NK-92 (cell line): ENCODE measurements around the gene PATE3.

Experiments
- DNase-seq: peaks from one replicate; lab custom pipeline; 2025; ENCODE audit not compliant: unreplicated experiment; lab: John Stamatoyannopoulos, UW

PATE3 gene

GRCh38 chr11:125787827-125788226 lies at the start of gene PATE3:
PATE3 (plus strand) TSS chr11:125788127; CDS start chr11:125788152, 25 bp downstream.
- no peak for DNase-seq

GRCh38 chr11:125740617-125741016 lies 47.3 kb upstream of the PATE3 start:
- no peak for DNase-seq

GRCh38 chr11:125743681-125744080 lies 44.2 kb upstream of the PATE3 start:
- no peak for DNase-seq

GRCh38 chr11:125745979-125746378 lies 41.9 kb upstream of the PATE3 start, which contains the start of gene PATE1:
PATE1 (plus strand) TSS chr11:125746279; CDS start chr11:125746305, 26 bp downstream.
- no peak for DNase-seq

- DNase-seq, result no peak
Measured at GRCh38 chr11:125750629-125751028, 37.3 kb upstream of the PATE3 start.

GRCh38 chr11:125756050-125756449 lies 31.9 kb upstream of the PATE3 start:
- DNase-seq, result no peak

GRCh38 chr11:125762445-125762844 lies 25.5 kb upstream of the PATE3 start:
- DNase-seq, result no peak

GRCh38 chr11:125763483-125763882 lies 24.4 kb upstream of the PATE3 start:
- DNase-seq, result no peak

- DNase-seq, result no peak
Measured at GRCh38 chr11:125766251-125766650, 21.7 kb upstream of the PATE3 start.

- DNase-seq, result no peak
Measured at GRCh38 chr11:125768336-125769046, 19.4 kb upstream of the PATE3 start.

GRCh38 chr11:125770583-125770982 lies 17.3 kb upstream of the PATE3 start:
- DNase-seq, result no peak

- DNase-seq, result no peak
Measured at GRCh38 chr11:125772834-125773505, 15.0 kb upstream of the PATE3 start.

GRCh38 chr11:125773516-125773915 lies 14.4 kb upstream of the PATE3 start:
- DNase-seq, result no peak

- no peak for DNase-seq
Measured at GRCh38 chr11:125777309-125777708, 10.6 kb upstream of the PATE3 start.

- no peak for DNase-seq
Measured at GRCh38 chr11:125778728-125779127, 9.2 kb upstream of the PATE3 start, which contains the start of gene PATE2. PATE2 (minus strand) TSS chr11:125778828; CDS start chr11:125778773, 55 bp downstream.

- DNase-seq, result no peak
Measured at GRCh38 chr11:125784678-125785077, 3.2 kb upstream of the PATE3 start.

GRCh38 chr11:125790825-125791224 lies 2.9 kb downstream of the PATE3 start:
- DNase-seq, result no peak

- no peak for DNase-seq
Measured at GRCh38 chr11:125797641-125798040, 9.7 kb downstream of the PATE3 start.

- no peak for DNase-seq
Measured at GRCh38 chr11:125799808-125800207, 11.9 kb downstream of the PATE3 start.

GRCh38 chr11:125802387-125802786 lies 14.5 kb downstream of the PATE3 start:
- no peak for DNase-seq

- DNase-seq, result no peak
Measured at GRCh38 chr11:125807909-125808308, 20.0 kb downstream of the PATE3 start.

- DNase-seq, result no peak
Measured at GRCh38 chr11:125833016-125833415, 45.1 kb downstream of the PATE3 start, which contains the start of gene PATE4. PATE4 (plus strand) TSS chr11:125833316; CDS start chr11:125833360, 44 bp downstream.
